HCT116 (cell line): ENCODE measurements around the gene PEDS1. TPM values are rescaled to one million over a fixed set of nuclear protein-coding genes. Genes with fewer than 3 reads are reported as not detected.

Experiments
- ATAC-seq: fragments of 200-7000 bp; cut with Tn5 transposase; 2 replicates; pipeline ENCODE4 v1.9.1; 2020; ENCODE audit warnings: mild to moderate bottlenecking, moderate library complexity
- BruUV-seq: library from RNA; stranded (reverse); fragments of 400-500 nt; replicated peaks from 2 replicates; lab custom pipeline; 2021; lab: Mats Ljungman, UMichigan
- CTCF ChIA-PET: fragments of 300-600 bp; sonication (Branson Sonifier 250); formaldehyde crosslinking; loops from one replicate; lab custom pipeline; 2021; ENCODE audit warnings: antibody characterized with exemption; lab: Charles Lee
- POLR2A ChIA-PET: fragments of 300-600, 350-600 bp; sonication (Branson Sonifier 250); formaldehyde crosslinking; loops from one replicate; lab custom pipeline; 2021; ENCODE audit warnings: antibody characterized with exemption; lab: Charles Lee
- RAD21 ChIA-PET, 2 experiments: fragments of 300-600 bp; sonication (Branson Sonifier 250); formaldehyde crosslinking; loops; one replicate each; lab custom pipeline; 2023; ENCODE audit warnings: low total read pairs in 2 of 2; ENCODE audit not compliant: uncharacterized antibody in 2 of 2, unreplicated experiment in 2 of 2, low non-redundant PET in 1 of 2; lab: Charles Lee
- DNase-seq: peaks from one replicate; pipeline ENCODE4 v3.0.0-alpha.2; 2010; ENCODE audit warnings: low read depth, low spot score
- H2AFZ ChIP-seq: fragments of 200-600 bp; shearing (Covaris generic), sonication (generic); 2 replicates; pipeline ENCODE4 v1.6.1; 2017; ENCODE audit warnings: low read depth, mixed run types, mixed read lengths, antibody characterized with exemption, low read length; ENCODE audit not compliant: poor library complexity, severe bottlenecking
- H3K27ac ChIP-seq: 2 replicates; pipeline ENCODE4 v1.5.1; 2012; ENCODE audit warnings: low read depth, low read length
- H3K27me3 ChIP-seq: fragments of 200-600 bp; sonication (generic); 2 replicates; pipeline ENCODE4 v1.6.1; 2016; ENCODE audit warnings: mixed run types, low read length, mixed read lengths; ENCODE audit not compliant: insufficient read depth
- H3K36me3 ChIP-seq, 2 experiments: fragments of 200-500 bp in 1 of 2; fragments of 200-600 bp in 1 of 2; sonication (Bioruptor generic) in 1 of 2; sonication (generic) in 1 of 2; 2 replicates each; pipeline versions ENCODE4 v1.5.1 to v1.6.1; 2014 to 2016; ENCODE audit warnings: low read length in 2 of 2, inconsistent platforms in 1 of 2, mixed read lengths in 1 of 2, mixed run types in 1 of 2; ENCODE audit not compliant: insufficient read depth in 2 of 2, control insufficient read depth in 1 of 2
- H3K4me1 ChIP-seq, 2 experiments: fragments of 200-600 bp in 1 of 2; sonication (generic) in 1 of 2; 2 replicates each; pipeline versions ENCODE4 v1.5.1 to v1.6.1; 2012 to 2017; ENCODE audit warnings: low read length in 2 of 2, inconsistent platforms in 1 of 2, mild to moderate bottlenecking in 1 of 2, mixed read lengths in 1 of 2, mixed run types in 1 of 2, moderate library complexity in 1 of 2; ENCODE audit not compliant: insufficient read depth in 2 of 2, control insufficient read depth in 1 of 2
- H3K4me2 ChIP-seq: fragments of 200-600 bp; sonication (generic); 2 replicates; pipeline ENCODE4 v1.6.1; 2017; ENCODE audit warnings: mixed run types, low read length, mixed read lengths
- H3K4me3 ChIP-seq, 2 experiments: fragments of 200-600 bp in 1 of 2; sonication (generic) in 1 of 2; replicated peaks in 1 of 2; 2 replicates each; pipeline ENCODE4 v1.5.1; 2011 to 2016; ENCODE audit warnings: low read length in 2 of 2, control low read depth in 1 of 2, low read depth in 1 of 2, mild to moderate bottlenecking in 1 of 2, mixed read lengths in 1 of 2, mixed run types in 1 of 2
- H3K79me2 ChIP-seq: fragments of 200-600 bp; sonication (generic); 2 replicates; pipeline ENCODE4 v1.6.1; 2017; ENCODE audit warnings: mild to moderate bottlenecking, mixed run types, low read length, moderate library complexity, mixed read lengths; ENCODE audit not compliant: insufficient read depth
- H3K9ac ChIP-seq: fragments of 200-600 bp; sonication (generic); 2 replicates; pipeline ENCODE4 v1.6.1; 2016; ENCODE audit warnings: low read length, mixed read lengths
- H3K9me2 ChIP-seq: fragments of 200-600 bp; sonication (generic), shearing (Covaris generic); 2 replicates; pipeline ENCODE4 v1.6.1; 2017; ENCODE audit warnings: mixed run types, mild to moderate bottlenecking, moderate library complexity; ENCODE audit not compliant: insufficient read depth
- H3K9me3 ChIP-seq, 2 experiments: fragments of 200-500 bp in 1 of 2; fragments of 200-600 bp in 1 of 2; sonication (Bioruptor generic) in 1 of 2; sonication (generic) in 1 of 2; 2 replicates each; pipeline ENCODE4 v1.6.1; 2014 to 2017; ENCODE audit warnings: low read length in 2 of 2, mixed read lengths in 2 of 2, inconsistent platforms in 1 of 2, low read depth in 1 of 2, mild to moderate bottlenecking in 1 of 2, mixed run types in 1 of 2, moderate library complexity in 1 of 2; ENCODE audit not compliant: control insufficient read depth in 1 of 2, insufficient read depth in 1 of 2
- H4K20me1 ChIP-seq: fragments of 200-600 bp; sonication (generic), shearing (Covaris generic); 2 replicates; pipeline ENCODE4 v1.6.1; 2017; ENCODE audit warnings: mixed run types, mild to moderate bottlenecking, moderate library complexity; ENCODE audit not compliant: insufficient read depth
- POLR2A ChIP-seq: IDR thresholded peaks from 2 replicates; pipeline ENCODE4 v1.7.0; 2011; ENCODE audit warnings: borderline replicate concordance; ENCODE audit not compliant: insufficient read depth, insufficient read length; ENCODE audit errors: extremely low read depth
- POLR2AphosphoS5 ChIP-seq: IDR thresholded peaks from 2 replicates; pipeline ENCODE4 v1.6.1; 2011; ENCODE audit warnings: mild to moderate bottlenecking, low read depth, low read length, moderate library complexity
- YY1 ChIP-seq: IDR thresholded peaks from 2 replicates; pipeline ENCODE4 v1.6.1; 2011; ENCODE audit warnings: low read length, low read depth, moderate library complexity, mild to moderate bottlenecking; ENCODE audit not compliant: insufficient replicate concordance; ENCODE audit errors: extremely low read depth
- ZFX ChIP-seq: fragments of 450-650 bp; IDR thresholded peaks from 2 replicates; pipeline ENCODE4 v1.6.1; 2017
- intact Hi-C: fragments of 100-400 bp; cut with micrococcal nuclease; formaldehyde crosslinking; loops from 2 replicates; pipeline ENCODE4 v1.10.0; 2022
- total RNA-seq: library from RNA; stranded (reverse); gene quantifications from one replicate; pipeline ENCODE4 v1.2.1, GENCODE V29; 2021; ENCODE audit not compliant: unreplicated experiment
- TF ChIP-seq, protein P1 (sequence below): IDR thresholded peaks from 2 replicates; pipeline ENCODE4 v1.6.1; 2012; ENCODE audit warnings: low read depth

Gene PEDS1
- total RNA-seq, 1 experiment from 2014 or later, result 31.9 TPM

DNA sequence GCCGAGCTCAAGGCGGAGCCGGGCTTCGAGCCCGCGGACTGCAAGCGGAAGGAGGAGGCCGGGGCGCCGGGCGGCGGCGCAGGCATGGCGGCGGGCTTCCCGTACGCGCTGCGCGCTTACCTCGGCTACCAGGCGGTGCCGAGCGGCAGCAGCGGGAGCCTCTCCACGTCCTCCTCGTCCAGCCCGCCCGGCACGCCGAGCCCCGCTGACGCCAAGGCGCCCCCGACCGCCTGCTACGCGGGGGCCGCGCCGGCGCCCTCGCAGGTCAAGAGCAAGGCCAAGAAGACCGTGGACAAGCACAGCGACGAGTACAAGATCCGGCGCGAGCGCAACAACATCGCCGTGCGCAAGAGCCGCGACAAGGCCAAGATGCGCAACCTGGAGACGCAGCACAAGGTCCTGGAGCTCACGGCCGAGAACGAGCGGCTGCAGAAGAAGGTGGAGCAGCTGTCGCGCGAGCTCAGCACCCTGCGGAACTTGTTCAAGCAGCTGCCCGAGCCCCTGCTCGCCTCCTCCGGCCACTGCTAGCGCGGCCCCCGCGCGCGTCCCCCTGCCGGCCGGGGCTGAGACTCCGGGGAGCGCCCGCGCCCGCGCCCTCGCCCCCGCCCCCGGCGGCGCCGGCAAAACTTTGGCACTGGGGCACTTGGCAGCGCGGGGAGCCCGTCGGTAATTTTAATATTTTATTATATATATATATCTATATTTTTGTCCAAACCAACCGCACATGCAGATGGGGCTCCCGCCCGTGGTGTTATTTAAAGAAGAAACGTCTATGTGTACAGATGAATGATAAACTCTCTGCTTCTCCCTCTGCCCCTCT is 38.2 kb upstream of the PEDS1 start:
- peaks cover 26% of the 10 kb centered on the region for H3K79me2 ChIP-seq
- intact Hi-C loops, result loop anchor here (5.0 kb wide), 1 partner anchor 91 kb away; no protein-coding TSS in a partner anchor
- H3K4me3 ChIP-seq, result peak overlapping the region; percentile 68 to 91
- peak overlapping the region; percentile 85 for H3K9ac ChIP-seq
- TF ChIP-seq POLR2AphosphoS5 (no peak; the same call in 1 of the 2 replicates), YY1 (peak; percentile 6), POLR2A (peak; percentile 16), ZFX (peak; percentile 86)
- ChIA-PET POLR2A (interaction anchor here (0.6 to 1.8 kb wide), 16 partner anchors 13 to 272 kb away, joined by 3 to 10 read pairs (median 4); no protein-coding TSS in a partner anchor), CTCF (interaction anchor here (1.2 to 6.8 kb wide), 2 partner anchors 272 to 434 kb away, joined by 3 to 61 read pairs; no protein-coding TSS in a partner anchor), RAD21 (interaction anchor here (0.5 to 1.4 kb wide), 3 partner anchors 94 to 276 kb away, joined by 3 to 8 read pairs (median 3); no protein-coding TSS in a partner anchor)
- peaks cover 0 to 4% of the 10 kb centered on the region in 2 experiments; a peak in 1 of 4 replicates for H3K36me3 ChIP-seq
- H3K27me3 ChIP-seq, result no peaks in the 10 kb centered on the region
- DNase-seq, result no peak
- ATAC-seq, result peak; percentile 6; the same call in 1 of the 2 replicates
- peak overlapping the region; percentile 85 for H3K27ac ChIP-seq
- no TSS peak for BruUV-seq
- H3K9me2 ChIP-seq, result no peaks in the 10 kb centered on the region
- H3K4me2 ChIP-seq, result peak overlapping the region; percentile 96
- H3K9me3 ChIP-seq, result no peaks in the 10 kb centered on the region
- H3K4me1 ChIP-seq, result peaks cover 34 to 52% of the 10 kb centered on the region in 2 experiments
- peaks cover 7% of the 10 kb centered on the region; the same call in 1 of the 2 replicates for H4K20me1 ChIP-seq
- no peak overlapping the region for H2AFZ ChIP-seq

- TF ChIP-seq, protein P1, sequence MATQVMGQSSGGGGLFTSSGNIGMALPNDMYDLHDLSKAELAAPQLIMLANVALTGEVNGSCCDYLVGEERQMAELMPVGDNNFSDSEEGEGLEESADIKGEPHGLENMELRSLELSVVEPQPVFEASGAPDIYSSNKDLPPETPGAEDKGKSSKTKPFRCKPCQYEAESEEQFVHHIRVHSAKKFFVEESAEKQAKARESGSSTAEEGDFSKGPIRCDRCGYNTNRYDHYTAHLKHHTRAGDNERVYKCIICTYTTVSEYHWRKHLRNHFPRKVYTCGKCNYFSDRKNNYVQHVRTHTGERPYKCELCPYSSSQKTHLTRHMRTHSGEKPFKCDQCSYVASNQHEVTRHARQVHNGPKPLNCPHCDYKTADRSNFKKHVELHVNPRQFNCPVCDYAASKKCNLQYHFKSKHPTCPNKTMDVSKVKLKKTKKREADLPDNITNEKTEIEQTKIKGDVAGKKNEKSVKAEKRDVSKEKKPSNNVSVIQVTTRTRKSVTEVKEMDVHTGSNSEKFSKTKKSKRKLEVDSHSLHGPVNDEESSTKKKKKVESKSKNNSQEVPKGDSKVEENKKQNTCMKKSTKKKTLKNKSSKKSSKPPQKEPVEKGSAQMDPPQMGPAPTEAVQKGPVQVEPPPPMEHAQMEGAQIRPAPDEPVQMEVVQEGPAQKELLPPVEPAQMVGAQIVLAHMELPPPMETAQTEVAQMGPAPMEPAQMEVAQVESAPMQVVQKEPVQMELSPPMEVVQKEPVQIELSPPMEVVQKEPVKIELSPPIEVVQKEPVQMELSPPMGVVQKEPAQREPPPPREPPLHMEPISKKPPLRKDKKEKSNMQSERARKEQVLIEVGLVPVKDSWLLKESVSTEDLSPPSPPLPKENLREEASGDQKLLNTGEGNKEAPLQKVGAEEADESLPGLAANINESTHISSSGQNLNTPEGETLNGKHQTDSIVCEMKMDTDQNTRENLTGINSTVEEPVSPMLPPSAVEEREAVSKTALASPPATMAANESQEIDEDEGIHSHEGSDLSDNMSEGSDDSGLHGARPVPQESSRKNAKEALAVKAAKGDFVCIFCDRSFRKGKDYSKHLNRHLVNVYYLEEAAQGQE, result no peak
- TF ChIP-seq, all 23 proteins: peak for 0
- intact Hi-C loops, result loop anchor here (5.0 kb wide), 1 partner anchor 91 kb away; no protein-coding TSS in a partner anchor
- RAD21 ChIA-PET, result interaction anchor here in 1 of 2 experiments (0.7 to 1.4 kb wide), 2 partner anchors 94 to 273 kb away, joined by 3 to 8 read pairs; no protein-coding TSS in a partner anchor
- H3K27me3 ChIP-seq, result no peaks in the 10 kb centered on the region
- H3K4me1 ChIP-seq, result peaks cover 38 to 57% of the 10 kb centered on the region in 2 experiments
- no TSS peak for BruUV-seq
- no peaks in the 10 kb centered on the region for H3K9me2 ChIP-seq
- CTCF ChIA-PET, result interaction anchor here (1.2 to 6.8 kb wide), 2 partner anchors 273 to 435 kb away, joined by 3 to 61 read pairs; no protein-coding TSS in a partner anchor
- no peaks in the 10 kb centered on the region for H3K9me3 ChIP-seq
- no peak overlapping the region for H2AFZ ChIP-seq
- peaks cover 0 to 4% of the 10 kb centered on the region in 2 experiments; a peak in 1 of 4 replicates for H3K36me3 ChIP-seq
- ATAC-seq, result peak; percentile 41
- H4K20me1 ChIP-seq, result peaks cover 7% of the 10 kb centered on the region; the same call in 1 of the 2 replicates
- H3K9ac ChIP-seq, result peak overlapping the region; percentile 85
- no peak for DNase-seq
- peak overlapping the region; percentile 85 for H3K27ac ChIP-seq
- H3K4me2 ChIP-seq, result peak overlapping the region; percentile 96
- POLR2A ChIA-PET, result interaction anchor here (0.6 to 1.8 kb wide), 22 partner anchors 10 to 293 kb away, joined by 3 to 10 read pairs (median 4); no protein-coding TSS in a partner anchor
- peaks cover 26% of the 10 kb centered on the region for H3K79me2 ChIP-seq
- peak overlapping the region; percentile 68 to 91 for H3K4me3 ChIP-seq
Observed at GRCh38 chr20:50191065-50191543, 37.6 kb upstream of the PEDS1 start.
